ENCODE results near the gene PWWP2A. TPM values are rescaled to one million over a fixed set of nuclear protein-coding genes. Genes with fewer than 3 reads are reported as not detected.

PWWP2A gene
- total RNA-seq, 1 experiment from 2014 or later, result 14.7 TPM

GRCh38 chr5:160129841-160130240 lies 10.6 kb upstream of the PWWP2A start:
- DNase-seq (ENCODE audit: low read depth, low spot score), result no peak
- H3K27ac ChIP-seq (ENCODE audit: low read depth, low read length), result no peak overlapping the region
- no peaks in the 10 kb centered on the region for H3K4me1 ChIP-seq (ENCODE audit: control insufficient read depth in 1 of 2, insufficient read depth in 2 of 2, low read length in 2 of 2)
- POLR2A ChIA-PET, result no interaction called here
- H3K9me2 ChIP-seq (ENCODE audit: insufficient read depth), result no peaks in the 10 kb centered on the region
- RAD21 ChIA-PET (ENCODE audit: low non-redundant PET in 1 of 2, low total read pairs in 2 of 2, uncharacterized antibody in 2 of 2, unreplicated experiment in 2 of 2), result no interaction called here
- H3K36me3 ChIP-seq (ENCODE audit: control insufficient read depth in 1 of 2, insufficient read depth in 2 of 2, low read length in 2 of 2), result no peaks in the 10 kb centered on the region
- H3K4me3 ChIP-seq (replicated peaks in 1 of 2; ENCODE audit: low read depth in 1 of 2, low read length in 2 of 2), result no peak overlapping the region
- no peak for ATAC-seq
- no peaks in the 10 kb centered on the region for H3K79me2 ChIP-seq (ENCODE audit: insufficient read depth, low read length)
- no peak overlapping the region for H3K9ac ChIP-seq (ENCODE audit: low read length)
- TF ChIP-seq TCF7L2 (IDR thresholded peaks at IDR 0.05; ENCODE audit: borderline replicate concordance, extremely low read depth, insufficient read depth, insufficient read length) (no peak), EZH2phosphoT487 (IDR thresholded peaks at IDR 0.05; ENCODE audit: borderline replicate concordance) (no peak), JUND (IDR thresholded peaks at IDR 0.05) (no peak), RAD21 (IDR thresholded peaks at IDR 0.05; ENCODE audit: low read depth) (no peak), CEBPB (IDR thresholded peaks at IDR 0.05; ENCODE audit: low read depth) (no peak), EZH2 (IDR thresholded peaks at IDR 0.05) (no peak), SIN3A (IDR thresholded peaks at IDR 0.05; ENCODE audit: low read depth) (no peak), POLR2A (IDR thresholded peaks at IDR 0.05; ENCODE audit: borderline replicate concordance, extremely low read depth, insufficient read depth, insufficient read length) (no peak), SP1 (IDR thresholded peaks at IDR 0.05; ENCODE audit: low read depth) (no peak), REST (IDR thresholded peaks at IDR 0.05; ENCODE audit: low read depth) (no peak), SRF (IDR thresholded peaks at IDR 0.05; ENCODE audit: low read depth) (no peak), POLR2AphosphoS5 (IDR thresholded peaks at IDR 0.05; ENCODE audit: low read depth, low read length) (no peak), ELF1 (IDR thresholded peaks at IDR 0.05; ENCODE audit: borderline replicate concordance, low read depth) (no peak), ZFX (IDR thresholded peaks at IDR 0.05) (no peak), CBX3 (IDR thresholded peaks at IDR 0.05; ENCODE audit: low read depth) (no peak), YY1 (IDR thresholded peaks at IDR 0.05; ENCODE audit: extremely low read depth, insufficient replicate concordance, low read depth, low read length) (no peak), CTCF (IDR thresholded peaks at IDR 0.05 in 2 of 3, conservative IDR thresholded peaks at IDR 0.05 in 1 of 3; ENCODE audit: borderline replicate concordance in 1 of 3, insufficient read depth in 1 of 3, low read depth in 2 of 3, low read length in 2 of 3) (no peak)
- TF ChIP-seq, protein P1, sequence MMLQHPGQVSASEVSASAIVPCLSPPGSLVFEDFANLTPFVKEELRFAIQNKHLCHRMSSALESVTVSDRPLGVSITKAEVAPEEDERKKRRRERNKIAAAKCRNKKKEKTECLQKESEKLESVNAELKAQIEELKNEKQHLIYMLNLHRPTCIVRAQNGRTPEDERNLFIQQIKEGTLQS (IDR thresholded peaks at IDR 0.05), result no peak
- no peaks in the 10 kb centered on the region for H3K9me3 ChIP-seq (ENCODE audit: control insufficient read depth in 1 of 2, insufficient read depth in 1 of 2, low read depth in 1 of 2, low read length in 2 of 2)
- no TSS peak for BruUV-seq (replicated peaks)
- intact Hi-C loops (cut with micrococcal nuclease), result no loop called here
- no peak overlapping the region for H3K4me2 ChIP-seq (ENCODE audit: low read length)
- H2AFZ ChIP-seq (ENCODE audit: low read depth, low read length, poor library complexity, severe bottlenecking), result no peak overlapping the region
- no peaks in the 10 kb centered on the region for H3K27me3 ChIP-seq (ENCODE audit: insufficient read depth, low read length)
- CTCF ChIA-PET, result no interaction called here
- H4K20me1 ChIP-seq (ENCODE audit: insufficient read depth), result no peaks in the 10 kb centered on the region

Data from HCT116 (cell line).